Caco-2 (cell line): Measurements from ENCODE around the gene LDB2. TPM values are rescaled to one million over a fixed set of nuclear protein-coding genes. Genes with fewer than 3 reads are reported as not detected.

Source experiments
- BruUV-seq: library from RNA; stranded (reverse); fragments of 400-500 nt; replicated peaks from 2 replicates; lab custom pipeline; 2021; lab: Mats Ljungman, UMichigan
- CTCF ChIA-PET: fragments of 300-600 bp; sonication (Branson Sonifier 250); formaldehyde crosslinking; loops from one replicate; lab custom pipeline; 2022; ENCODE audit warnings: antibody characterized with exemption; lab: Charles Lee
- POLR2A ChIA-PET: fragments of 300-600 bp; sonication (Branson Sonifier 250); formaldehyde crosslinking; loops from one replicate; lab custom pipeline; 2022; ENCODE audit warnings: antibody characterized with exemption; lab: Charles Lee
- DNase-seq, 2 experiments: peaks; one replicate each; pipeline versions ENCODE4 v3.0.0 to v3.0.0-alpha.2; 2020 to 2022
- H3K27me3 ChIP-seq: replicated peaks from 2 replicates; pipeline ENCODE4 v1.6.0; 2011; ENCODE audit warnings: low read length; ENCODE audit not compliant: control insufficient read depth, insufficient read depth
- H3K36me3 ChIP-seq: 2 replicates; pipeline ENCODE4 v1.5.1; 2011; ENCODE audit warnings: low read length; ENCODE audit not compliant: control insufficient read depth, insufficient read depth
- H3K4me1 ChIP-seq: fragments of 250-450 bp; sonication (Bioruptor Pico); 2 replicates; pipeline ENCODE4 v1.5.1; 2020; ENCODE audit warnings: mild to moderate bottlenecking
- H3K4me3 ChIP-seq: 2 replicates; pipeline ENCODE4 v1.5.1; 2011; ENCODE audit warnings: low read depth, mild to moderate bottlenecking, control low read depth, low read length
- H3K9me3 ChIP-seq: fragments of 250-450 bp; sonication (Bioruptor Pico); 2 replicates; pipeline ENCODE4 v1.5.1; 2020; ENCODE audit warnings: mild to moderate bottlenecking, moderate library complexity
- H3K27ac Mint-ChIP-seq: one replicate; pipeline ENCODE4 v1.8.0; 2022; ENCODE audit warnings: mixed read lengths; ENCODE audit not compliant: unreplicated experiment
- H3K27me3 Mint-ChIP-seq: one replicate; pipeline ENCODE4 v1.8.0; 2022; ENCODE audit warnings: mixed read lengths; ENCODE audit not compliant: insufficient read depth, unreplicated experiment
- H3K36me3 Mint-ChIP-seq: one replicate; pipeline ENCODE4 v1.8.0; 2022; ENCODE audit warnings: mild to moderate bottlenecking, mixed read lengths; ENCODE audit not compliant: insufficient read depth, unreplicated experiment
- H3K4me1 Mint-ChIP-seq: one replicate; pipeline ENCODE4 v1.8.0; 2022; ENCODE audit warnings: low read depth, mixed read lengths; ENCODE audit not compliant: unreplicated experiment
- H3K4me3 Mint-ChIP-seq: one replicate; pipeline ENCODE4 v1.8.0; 2022; ENCODE audit warnings: mild to moderate bottlenecking, moderate library complexity, mixed read lengths; ENCODE audit not compliant: unreplicated experiment
- H3K9me3 Mint-ChIP-seq: one replicate; pipeline ENCODE4 v1.8.0; 2022; ENCODE audit warnings: mixed read lengths; ENCODE audit not compliant: unreplicated experiment
- CTCF ChIP-seq, 2 experiments: fragments of 200-600 bp in 1 of 2; IDR thresholded peaks; 1 replicate in 1 of 2; 2 replicates in 1 of 2; pipeline versions ENCODE4 v1.5.1 to v1.8.0; 2011 to 2022; ENCODE audit warnings: antibody characterized with exemption in 1 of 2, control low read depth in 1 of 2, inconsistent platforms in 1 of 2, low read depth in 1 of 2, low read length in 1 of 2, mild to moderate bottlenecking in 1 of 2, moderate library complexity in 1 of 2; ENCODE audit not compliant: insufficient read depth in 1 of 2, severe bottlenecking in 1 of 2, unreplicated experiment in 1 of 2
- intact Hi-C: fragments of 100-400 bp; cut with micrococcal nuclease; formaldehyde crosslinking; loops from one replicate; pipeline ENCODE4 v1.10.0; 2022; ENCODE audit not compliant: unreplicated experiment
- total RNA-seq: library from RNA; stranded (reverse); gene quantifications from 2 replicates; pipeline ENCODE4 v1.2.3, GENCODE V29; 2022

The LDB2 gene
- total RNA-seq, 1 experiment from 2014 or later, result not detected

GRCh38 chr4:16818005-16818404 lies 80.4 kb downstream of the LDB2 start:
- peaks cover 2% of the 10 kb centered on the region for H3K27me3 Mint-ChIP-seq
- no peaks in the 10 kb centered on the region for H3K4me1 ChIP-seq
- H3K9me3 ChIP-seq, result no peaks in the 10 kb centered on the region
- H3K36me3 Mint-ChIP-seq, result no peaks in the 10 kb centered on the region
- H3K4me3 ChIP-seq, result no peak overlapping the region
- H3K9me3 Mint-ChIP-seq, result no peaks in the 10 kb centered on the region
- no peaks in the 10 kb centered on the region for H3K36me3 ChIP-seq
- BruUV-seq, result no TSS peak
- no peaks in the 10 kb centered on the region for H3K4me1 Mint-ChIP-seq
- DNase-seq, result no peak
- no peak overlapping the region for H3K4me3 Mint-ChIP-seq
- CTCF ChIA-PET, result no interaction called here
- no peaks in the 10 kb centered on the region for H3K27me3 ChIP-seq
- intact Hi-C loops, result no loop called here
- POLR2A ChIA-PET, result no interaction called here
- no peak for TF ChIP-seq CTCF (IDR thresholded peaks at IDR 0.05; ENCODE audit: insufficient read depth in 1 of 2, low read depth in 1 of 2, low read length in 1 of 2, severe bottlenecking in 1 of 2, unreplicated experiment in 1 of 2)
- no peak overlapping the region for H3K27ac Mint-ChIP-seq

- H3K36me3 Mint-ChIP-seq, result no peaks in the 10 kb centered on the region
- TF ChIP-seq CTCF (IDR thresholded peaks at IDR 0.05; ENCODE audit: insufficient read depth in 1 of 2, low read depth in 1 of 2, low read length in 1 of 2, severe bottlenecking in 1 of 2, unreplicated experiment in 1 of 2), result no peak
- H3K9me3 Mint-ChIP-seq, result no peaks in the 10 kb centered on the region
- no peak for DNase-seq
- ChIA-PET CTCF (no interaction called here), POLR2A (no interaction called here)
- H3K36me3 ChIP-seq, result no peaks in the 10 kb centered on the region
- intact Hi-C loops, result no loop called here
- no peaks in the 10 kb centered on the region for H3K9me3 ChIP-seq
- H3K4me3 Mint-ChIP-seq, result no peak overlapping the region
- H3K4me1 ChIP-seq, result no peaks in the 10 kb centered on the region
- H3K27me3 ChIP-seq, result no peaks in the 10 kb centered on the region
- no TSS peak for BruUV-seq
- H3K27ac Mint-ChIP-seq, result no peak overlapping the region
- H3K27me3 Mint-ChIP-seq, result peaks cover 2% of the 10 kb centered on the region
- H3K4me3 ChIP-seq, result no peak overlapping the region
- no peaks in the 10 kb centered on the region for H3K4me1 Mint-ChIP-seq
These were observed 81.2 kb downstream of the LDB2 start for GRCh38 chr4:16817286-16817685.

- H3K27ac Mint-ChIP-seq, result no peak overlapping the region
- no peaks in the 10 kb centered on the region for H3K36me3 Mint-ChIP-seq
- BruUV-seq, result no TSS peak
- no peak for TF ChIP-seq CTCF (IDR thresholded peaks at IDR 0.05; ENCODE audit: insufficient read depth in 1 of 2, low read depth in 1 of 2, low read length in 1 of 2, severe bottlenecking in 1 of 2, unreplicated experiment in 1 of 2)
- intact Hi-C loops, result no loop called here
- no peaks in the 10 kb centered on the region for H3K4me1 ChIP-seq
- H3K9me3 Mint-ChIP-seq, result no peaks in the 10 kb centered on the region
- no peaks in the 10 kb centered on the region for H3K27me3 ChIP-seq
- no peak for DNase-seq
- CTCF ChIA-PET, result no interaction called here
- POLR2A ChIA-PET, result no interaction called here
- H3K36me3 ChIP-seq, result no peaks in the 10 kb centered on the region
- H3K9me3 ChIP-seq, result no peaks in the 10 kb centered on the region
- H3K27me3 Mint-ChIP-seq, result peaks cover 4% of the 10 kb centered on the region
- no peak overlapping the region for H3K4me3 ChIP-seq
- H3K4me3 Mint-ChIP-seq, result no peak overlapping the region
- no peaks in the 10 kb centered on the region for H3K4me1 Mint-ChIP-seq
These were observed 84.1 kb downstream of the LDB2 start for GRCh38 chr4:16814361-16814760.
